Fibroblast of the aortic adventitia (primary cell): ENCODE results near the gene RIMBP2. TPM values are rescaled to one million over a fixed set of nuclear protein-coding genes. Genes with fewer than 3 reads are reported as not detected.

Experiments
- DNase-seq: peaks from one replicate; pipeline ENCODE4 v3.0.0-alpha.2; 2010; ENCODE audit warnings: low read depth
- H3K4me3 ChIP-seq: 2 replicates; pipeline ENCODE4 v1.5.1; 2011; ENCODE audit warnings: low read depth, mild to moderate bottlenecking, control low read depth, low read length, moderate library complexity
- total RNA-seq: library from RNA; depleted of rRNA; stranded (reverse); fragments of >200 nt; gene quantifications from 2 replicates; pipeline ENCODE4 v1.2.3, GENCODE V29; 2012; ENCODE audit warnings: low replicate concordance
- TF ChIP-seq, protein P1 (sequence below): IDR thresholded peaks from 2 replicates; pipeline ENCODE4 v1.5.1; 2011; ENCODE audit warnings: mild to moderate bottlenecking, low read length, control low read depth, inconsistent platforms; ENCODE audit not compliant: insufficient read depth

RIMBP2 gene
- total RNA-seq, 1 donor, result not detected

DNA sequence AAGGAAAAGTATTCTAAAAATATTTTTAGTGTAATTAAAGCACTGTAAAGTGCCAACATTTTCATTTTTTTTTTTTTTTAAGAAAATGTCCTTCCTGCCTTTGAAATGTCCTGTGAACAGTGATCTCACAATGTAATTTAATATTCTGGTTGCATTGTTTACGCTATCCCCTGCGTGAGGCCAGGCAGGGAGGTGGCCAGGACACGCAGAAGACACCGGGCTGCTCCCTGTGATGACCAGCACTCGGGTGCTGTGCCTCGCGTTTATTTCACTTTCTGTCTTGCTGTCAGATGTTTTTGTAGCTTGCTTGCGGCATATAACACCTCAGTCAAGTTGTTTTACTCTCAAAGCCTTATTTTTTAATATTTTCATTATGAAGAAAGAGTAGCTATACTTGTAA lies 359.9 kb downstream of the RIMBP2 start:
- no peak overlapping the region for H3K4me3 ChIP-seq
- TF ChIP-seq, protein P1, sequence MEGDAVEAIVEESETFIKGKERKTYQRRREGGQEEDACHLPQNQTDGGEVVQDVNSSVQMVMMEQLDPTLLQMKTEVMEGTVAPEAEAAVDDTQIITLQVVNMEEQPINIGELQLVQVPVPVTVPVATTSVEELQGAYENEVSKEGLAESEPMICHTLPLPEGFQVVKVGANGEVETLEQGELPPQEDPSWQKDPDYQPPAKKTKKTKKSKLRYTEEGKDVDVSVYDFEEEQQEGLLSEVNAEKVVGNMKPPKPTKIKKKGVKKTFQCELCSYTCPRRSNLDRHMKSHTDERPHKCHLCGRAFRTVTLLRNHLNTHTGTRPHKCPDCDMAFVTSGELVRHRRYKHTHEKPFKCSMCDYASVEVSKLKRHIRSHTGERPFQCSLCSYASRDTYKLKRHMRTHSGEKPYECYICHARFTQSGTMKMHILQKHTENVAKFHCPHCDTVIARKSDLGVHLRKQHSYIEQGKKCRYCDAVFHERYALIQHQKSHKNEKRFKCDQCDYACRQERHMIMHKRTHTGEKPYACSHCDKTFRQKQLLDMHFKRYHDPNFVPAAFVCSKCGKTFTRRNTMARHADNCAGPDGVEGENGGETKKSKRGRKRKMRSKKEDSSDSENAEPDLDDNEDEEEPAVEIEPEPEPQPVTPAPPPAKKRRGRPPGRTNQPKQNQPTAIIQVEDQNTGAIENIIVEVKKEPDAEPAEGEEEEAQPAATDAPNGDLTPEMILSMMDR, result no peak
- DNase-seq, result no peak

DNA sequence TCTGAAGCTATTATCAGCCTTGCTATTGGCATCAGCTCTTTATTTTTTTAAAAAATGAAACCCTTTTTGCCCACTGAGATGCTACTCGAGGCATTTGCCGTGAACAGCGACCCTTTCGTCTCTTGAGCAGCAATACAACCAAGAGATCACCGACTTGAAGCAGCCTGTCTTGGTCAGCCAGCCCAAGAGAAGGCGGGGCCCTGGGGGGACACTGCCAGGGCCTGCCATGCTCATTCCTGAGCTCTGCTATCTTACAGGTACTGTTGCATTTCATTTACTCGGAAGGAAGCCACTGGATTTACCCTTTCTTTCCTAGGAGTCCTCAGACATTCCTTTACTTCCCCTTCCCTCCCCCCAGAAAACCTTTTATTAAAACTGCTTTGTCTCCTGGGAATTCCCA lies 361.7 kb downstream of the RIMBP2 start:
- TF ChIP-seq, protein P1, result no peak
- no peak for DNase-seq

DNA sequence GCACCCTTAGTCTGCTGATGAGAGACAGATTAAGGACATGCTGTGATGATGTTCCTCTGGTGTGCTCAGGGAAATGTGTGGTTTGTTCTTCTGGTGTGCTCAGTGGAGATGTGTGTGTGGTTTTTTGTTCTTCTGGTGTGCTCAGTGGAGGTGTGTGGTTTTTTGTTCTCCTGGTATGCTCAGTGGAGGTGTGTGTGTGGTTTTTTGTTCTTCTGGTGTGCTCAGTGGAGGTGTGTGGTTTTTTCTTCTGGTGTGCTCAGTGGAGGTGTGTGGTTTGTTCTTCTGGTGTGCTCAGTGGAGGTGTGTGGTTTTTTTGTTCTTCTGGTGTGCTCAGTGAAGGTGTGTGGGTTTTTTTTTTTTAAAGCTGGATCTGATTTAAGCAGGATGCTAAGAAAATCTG lies 363.0 kb downstream of the RIMBP2 start:
- H3K4me3 ChIP-seq, result no peak overlapping the region
- DNase-seq, result no peak
- TF ChIP-seq, protein P1, result no peak

More for the DNA sequence above, 361.7 kb downstream of the RIMBP2 start:
- H3K4me3 ChIP-seq, result no peak overlapping the region

DNA sequence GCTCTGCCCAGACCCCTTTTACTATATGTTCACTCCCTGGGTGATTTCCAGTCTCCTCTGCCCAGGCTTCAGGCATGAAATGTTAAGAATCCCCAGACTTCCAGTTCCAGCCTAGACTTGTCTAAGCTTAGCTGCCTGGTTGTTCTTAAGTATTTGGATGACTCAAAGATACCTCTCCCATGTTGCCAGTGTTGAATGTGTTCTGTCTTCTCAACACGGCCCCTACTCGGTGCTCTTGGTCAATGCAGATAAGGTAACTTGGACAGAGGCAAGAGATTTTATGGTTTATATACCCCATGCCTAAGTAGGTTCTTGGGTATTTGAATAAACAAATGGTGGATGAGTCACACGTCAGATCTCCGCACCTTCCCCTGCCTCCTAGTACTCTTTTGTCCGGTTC lies 364.8 kb downstream of the RIMBP2 start:
- H3K4me3 ChIP-seq, result no peak overlapping the region
- no peak for DNase-seq
- TF ChIP-seq, protein P1, result no peak

DNA sequence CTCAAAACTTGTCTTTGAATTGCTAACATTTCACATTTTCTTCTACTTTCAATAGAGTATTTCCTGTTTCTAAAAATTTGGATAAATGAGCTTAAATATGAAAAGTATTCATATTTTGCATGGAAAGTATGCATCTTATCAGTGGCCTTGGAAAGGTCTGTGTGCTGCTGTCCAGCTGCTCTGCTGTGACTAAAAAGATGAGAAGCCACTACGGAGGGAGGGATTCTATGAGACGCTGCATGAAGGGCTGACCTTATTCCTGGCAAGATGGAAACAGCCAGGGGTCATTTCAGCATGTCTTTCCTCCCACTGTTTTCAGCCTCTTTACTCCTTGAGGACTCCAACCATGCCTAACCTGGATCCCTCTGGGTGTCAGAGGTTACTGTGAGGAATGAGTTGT lies 365.4 kb downstream of the RIMBP2 start:
- DNase-seq, result no peak
- no peak overlapping the region for H3K4me3 ChIP-seq
- TF ChIP-seq, protein P1, result no peak

DNA sequence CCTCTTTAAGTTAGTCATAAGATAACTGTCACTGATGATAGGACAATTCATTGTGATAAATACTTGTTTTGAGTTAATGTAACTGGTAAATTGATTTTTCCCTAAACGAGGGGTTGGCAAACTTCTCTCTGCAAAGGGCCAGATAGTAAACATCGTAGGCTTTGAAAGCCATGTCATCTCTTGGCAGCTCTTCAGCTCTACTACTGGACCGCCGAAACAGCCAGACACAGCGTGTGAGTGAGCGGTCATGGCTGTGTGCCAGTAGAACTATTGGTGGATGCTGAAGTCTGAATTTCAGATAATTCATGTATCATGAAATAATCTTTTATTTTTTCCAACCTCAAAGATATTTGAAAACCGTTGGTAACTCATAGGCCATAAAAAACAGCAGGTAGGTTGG lies 368.5 kb downstream of the RIMBP2 start:
- TF ChIP-seq, protein P1, result no peak
- DNase-seq, result no peak
- H3K4me3 ChIP-seq, result no peak overlapping the region

Other genes starting within 250 kb of the RIMBP2 start
- 14.1 and 48.1 TPM in 2 replicates for gene STX2, start 123.0 kb upstream of the RIMBP2 start, total RNA-seq
- gene RAN, start 155.8 kb upstream of the RIMBP2 start, total RNA-seq, result 475 and 564 TPM in 2 replicates
- gene ADGRD1, start 237.6 kb upstream of the RIMBP2 start, total RNA-seq, result 1.2 and 22.3 TPM in 2 replicates